MG63 (cell line): ENCODE results near the gene BCL10. TPM values are rescaled to one million over a fixed set of nuclear protein-coding genes. Genes with fewer than 3 reads are reported as not detected.

Experiments
- DNase-seq: peaks from one replicate; pipeline ENCODE4 v3.0.0-alpha.2; 2020
- H3K27me3 ChIP-seq: fragments of 250-450 bp; sonication (Bioruptor Pico); 2 replicates; pipeline ENCODE4 v1.5.1; 2020; ENCODE audit warnings: mild to moderate bottlenecking, moderate library complexity
- H3K36me3 ChIP-seq: fragments of 250-450 bp; sonication (Bioruptor Pico); 2 replicates; pipeline ENCODE4 v1.5.1; 2020; ENCODE audit warnings: mild to moderate bottlenecking, moderate library complexity
- H3K4me3 ChIP-seq: fragments of 250-450 bp; sonication (Bioruptor Pico); 2 replicates; pipeline ENCODE4 v1.5.1; 2020; ENCODE audit warnings: mild to moderate bottlenecking, moderate library complexity
- H3K9me3 ChIP-seq: fragments of 250-450 bp; sonication (Bioruptor Pico); 2 replicates; pipeline ENCODE4 v1.5.1; 2020; ENCODE audit warnings: mild to moderate bottlenecking, moderate library complexity
- total RNA-seq: library from RNA; depleted of rRNA; stranded (reverse); fragments of >200 nt; shearing (Covaris generic); gene quantifications from 2 replicates; pipeline ENCODE4 v1.2.3, GENCODE V29; 2014; ENCODE audit warnings: low replicate concordance

The BCL10 gene
- total RNA-seq, 1 experiment from 2014 or later: 11.3 TPM

- Histone ChIP-seq H3K36me3 (peaks cover 3% of the 10 kb centered on the region; the same call in 1 of the 2 replicates), H3K9me3 (no peaks in the 10 kb centered on the region), H3K4me3 (no peak overlapping the region), H3K27me3 (no peaks in the 10 kb centered on the region)
- peak; percentile 83 for DNase-seq
Measured at GRCh38 chr1:85307987-85308832, 31.8 kb upstream of the BCL10 start.

GRCh38 chr1:85306236-85306635, 29.8 kb upstream of the BCL10 start:
- Histone ChIP-seq H3K36me3 (no peaks in the 10 kb centered on the region), H3K9me3 (no peaks in the 10 kb centered on the region), H3K27me3 (no peaks in the 10 kb centered on the region), H3K4me3 (no peak overlapping the region)
- DNase-seq: no peak

- H3K4me3 ChIP-seq: no peak overlapping the region
- H3K27me3 ChIP-seq: no peaks in the 10 kb centered on the region
- no peak for DNase-seq
- H3K36me3 ChIP-seq: no peaks in the 10 kb centered on the region
- no peaks in the 10 kb centered on the region for H3K9me3 ChIP-seq
Measured at GRCh38 chr1:85303440-85304162, 27.2 kb upstream of the BCL10 start.

- H3K36me3 ChIP-seq: no peaks in the 10 kb centered on the region
- H3K4me3 ChIP-seq: no peak overlapping the region
- no peaks in the 10 kb centered on the region for H3K9me3 ChIP-seq
Measured at GRCh38 chr1:85300140-85300539, 23.7 kb upstream of the BCL10 start.

GRCh38 chr1:85297855-85298629, 21.6 kb upstream of the BCL10 start:
- DNase-seq: peak; percentile 86
- peak overlapping the region; percentile 8 for H3K4me3 ChIP-seq
- H3K27me3 ChIP-seq: no peaks in the 10 kb centered on the region
- H3K36me3 ChIP-seq: no peaks in the 10 kb centered on the region
- no peaks in the 10 kb centered on the region for H3K9me3 ChIP-seq

More at GRCh38 chr1:85300140-85300539, 23.7 kb upstream of the BCL10 start:
- no peaks in the 10 kb centered on the region for H3K27me3 ChIP-seq
- no peak for DNase-seq

GRCh38 chr1:85297538-85297854, 21.1 kb upstream of the BCL10 start:
- Histone ChIP-seq H3K27me3 (no peaks in the 10 kb centered on the region), H3K9me3 (no peaks in the 10 kb centered on the region), H3K36me3 (no peaks in the 10 kb centered on the region), H3K4me3 (peak overlapping the region; percentile 8; the same call in 1 of the 2 replicates)
- no peak for DNase-seq

- Histone ChIP-seq H3K4me3 (no peak overlapping the region), H3K36me3 (no peaks in the 10 kb centered on the region), H3K9me3 (no peaks in the 10 kb centered on the region), H3K27me3 (no peaks in the 10 kb centered on the region)
- no peak for DNase-seq
Measured at GRCh38 chr1:85296980-85297379, 20.5 kb upstream of the BCL10 start.

- no peak overlapping the region for H3K4me3 ChIP-seq
- no peaks in the 10 kb centered on the region for H3K27me3 ChIP-seq
- no peaks in the 10 kb centered on the region for H3K9me3 ChIP-seq
- DNase-seq: no peak
- no peaks in the 10 kb centered on the region for H3K36me3 ChIP-seq
Measured at GRCh38 chr1:85295654-85296053, 19.2 kb upstream of the BCL10 start.

- DNase-seq: peak; percentile 29
- H3K4me3 ChIP-seq: no peak overlapping the region
- H3K36me3 ChIP-seq: no peaks in the 10 kb centered on the region
- no peaks in the 10 kb centered on the region for H3K9me3 ChIP-seq
- H3K27me3 ChIP-seq: no peaks in the 10 kb centered on the region
Measured at GRCh38 chr1:85295006-85295431, 18.6 kb upstream of the BCL10 start.

GRCh38 chr1:85290826-85291225, 14.4 kb upstream of the BCL10 start:
- H3K9me3 ChIP-seq: no peaks in the 10 kb centered on the region
- H3K27me3 ChIP-seq: no peaks in the 10 kb centered on the region
- DNase-seq: no peak
- H3K4me3 ChIP-seq: no peak overlapping the region
- H3K36me3 ChIP-seq: no peaks in the 10 kb centered on the region

- Histone ChIP-seq H3K4me3 (no peak overlapping the region), H3K9me3 (no peaks in the 10 kb centered on the region), H3K27me3 (no peaks in the 10 kb centered on the region), H3K36me3 (no peaks in the 10 kb centered on the region)
- no peak for DNase-seq
Measured at GRCh38 chr1:85289848-85290335, 13.5 kb upstream of the BCL10 start.

GRCh38 chr1:85289207-85289847, 12.9 kb upstream of the BCL10 start:
- peak; percentile 80 for DNase-seq
- Histone ChIP-seq H3K36me3 (no peaks in the 10 kb centered on the region), H3K9me3 (no peaks in the 10 kb centered on the region), H3K27me3 (no peaks in the 10 kb centered on the region), H3K4me3 (no peak overlapping the region)

GRCh38 chr1:85284202-85284601, 7.8 kb upstream of the BCL10 start:
- no peak for DNase-seq
- H3K36me3 ChIP-seq: no peaks in the 10 kb centered on the region
- no peak overlapping the region for H3K4me3 ChIP-seq
- H3K27me3 ChIP-seq: no peaks in the 10 kb centered on the region
- H3K9me3 ChIP-seq: no peaks in the 10 kb centered on the region

GRCh38 chr1:85283475-85284199, 7.2 kb upstream of the BCL10 start:
- Histone ChIP-seq H3K27me3 (no peaks in the 10 kb centered on the region), H3K4me3 (no peak overlapping the region), H3K9me3 (no peaks in the 10 kb centered on the region), H3K36me3 (no peaks in the 10 kb centered on the region)
- peak; percentile 17 for DNase-seq

GRCh38 chr1:85282424-85282823, 6.0 kb upstream of the BCL10 start:
- no peaks in the 10 kb centered on the region for H3K9me3 ChIP-seq
- no peaks in the 10 kb centered on the region for H3K27me3 ChIP-seq
- H3K4me3 ChIP-seq: no peak overlapping the region
- no peaks in the 10 kb centered on the region for H3K36me3 ChIP-seq
- DNase-seq: no peak

- no peak for DNase-seq
- H3K27me3 ChIP-seq: no peaks in the 10 kb centered on the region
- no peak overlapping the region for H3K4me3 ChIP-seq
Measured at GRCh38 chr1:85280636-85281035, 4.2 kb upstream of the BCL10 start.

More at GRCh38 chr1:85280636-85281035, 4.2 kb upstream of the BCL10 start:
- Histone ChIP-seq H3K36me3 (peaks cover 6% of the 10 kb centered on the region), H3K9me3 (no peaks in the 10 kb centered on the region)
